ENCODE data around the gene SMAD4. TPM values are rescaled to one million over a fixed set of nuclear protein-coding genes. Genes with fewer than 3 reads are reported as not detected.

The SMAD4 gene
- total RNA-seq, 1 experiment from 2014 or later: 60.7 TPM

- CTCF ChIA-PET: interaction anchor here (0.6 kb wide), 1 partner anchor 63 kb away, joined by 11 read pairs; the partner anchor contains the start of gene ELAC1
- H3F3A ChIP-seq (ENCODE audit: insufficient read depth, low read depth): peaks cover 8% of the 10 kb centered on the region; the same call in 1 of the 2 replicates
- TF ChIP-seq CTCF (conservative IDR thresholded peaks at IDR 0.05) (no peak), EZH2 (IDR thresholded peaks at IDR 0.05; ENCODE audit: low read depth) (no peak)
- no TSS peak for BruUV-seq (replicated peaks)
- POLR2A ChIA-PET (ENCODE audit: unreplicated experiment): interaction anchor here (0.6 to 1.3 kb wide), 4 partner anchors 62 to 152 kb away, joined by 3 to 13 read pairs (median 4); partner anchors contain the start of genes ELAC1 and ME2
- peaks cover 48% of the 10 kb centered on the region for H4K20me1 ChIP-seq (ENCODE audit: insufficient read depth)
- peaks cover 67% of the 10 kb centered on the region for H3K79me2 ChIP-seq (ENCODE audit: low read depth)
- no peaks in the 10 kb centered on the region for H3K9me3 ChIP-seq (ENCODE audit: insufficient read depth, low read depth)
- peak overlapping the region; percentile 80 for H3K4me3 ChIP-seq
- DNase-seq: peak; percentile 59 to 72
- peak overlapping the region; percentile 61; the same call in 1 of the 2 replicates for H2AFZ ChIP-seq
- H3K36me3 ChIP-seq (ENCODE audit: low read depth): 0 out of 2 replicates have a peak, but pooled peaks cover 7% of the 10 kb centered on the region
- intact Hi-C loops (cut with micrococcal nuclease; ENCODE audit: unreplicated experiment): loop anchor here (5.0 kb wide), 1 partner anchor 153 kb away; the partner anchor contains the start of gene ME2
- H3K27ac ChIP-seq: peak overlapping the region; percentile 67
- peaks cover 33% of the 10 kb centered on the region for H3K4me1 ChIP-seq (replicated peaks; ENCODE audit: insufficient read depth)
- H3K9me2 ChIP-seq (ENCODE audit: insufficient read depth): no peaks in the 10 kb centered on the region
- no peaks in the 10 kb centered on the region for H3K27me3 ChIP-seq (ENCODE audit: insufficient read depth, low read depth)
- H3K4me2 ChIP-seq: peak overlapping the region; percentile 94
Measured at GRCh38 chr18:51030537-51031258, 685 bp downstream of the SMAD4 start.

DNA sequence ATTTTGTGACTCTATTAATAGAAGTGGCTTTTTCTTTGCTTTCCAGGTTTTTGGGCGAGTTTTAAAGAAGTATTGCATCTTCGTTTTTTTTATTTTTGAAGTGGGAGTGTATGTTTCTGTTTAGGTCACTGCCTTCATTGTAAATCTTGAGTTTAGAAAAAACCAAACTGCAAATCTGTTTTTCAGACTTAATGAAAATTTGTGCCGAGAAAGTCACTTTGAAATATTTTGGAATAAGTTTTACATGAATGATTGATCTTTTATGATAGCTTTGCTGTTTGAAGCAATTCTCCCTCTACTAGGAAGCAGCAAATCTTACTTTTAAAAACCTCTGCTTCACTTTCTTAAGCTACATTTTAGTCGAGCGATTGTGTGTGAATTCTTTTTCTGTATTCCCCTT lies 2.2 kb downstream of the SMAD4 start:
- no peak for TF ChIP-seq CTCF (conservative IDR thresholded peaks at IDR 0.05)
- TF ChIP-seq EZH2 (IDR thresholded peaks at IDR 0.05; ENCODE audit: low read depth): no peak
- no TSS peak for BruUV-seq (replicated peaks)
- Histone ChIP-seq H2AFZ (no peak overlapping the region), H3F3A (ENCODE audit: insufficient read depth, low read depth) (peaks cover 8% of the 10 kb centered on the region; the same call in 1 of the 2 replicates), H3K4me1 (replicated peaks; ENCODE audit: insufficient read depth) (peaks cover 33% of the 10 kb centered on the region), H3K9me2 (ENCODE audit: insufficient read depth) (no peaks in the 10 kb centered on the region), H3K4me3 (peak overlapping the region; percentile 80; the same call in 1 of the 2 replicates), H3K9me3 (ENCODE audit: insufficient read depth, low read depth) (no peaks in the 10 kb centered on the region), H3K27me3 (ENCODE audit: insufficient read depth, low read depth) (no peaks in the 10 kb centered on the region), H3K36me3 (ENCODE audit: low read depth) (0 out of 2 replicates have a peak, but pooled peaks cover 7% of the 10 kb centered on the region), H4K20me1 (ENCODE audit: insufficient read depth) (peaks cover 63% of the 10 kb centered on the region), H3K79me2 (ENCODE audit: low read depth) (peaks cover 82% of the 10 kb centered on the region), H3K27ac (no peak overlapping the region), H3K4me2 (peak overlapping the region; percentile 94)
- intact Hi-C loops (cut with micrococcal nuclease; ENCODE audit: unreplicated experiment): loop anchor here (5.0 kb wide), 1 partner anchor 155 kb away; the partner anchor contains the start of gene ME2
- POLR2A ChIA-PET (ENCODE audit: unreplicated experiment): no interaction called here
- DNase-seq: no peak
- CTCF ChIA-PET: no interaction called here

GRCh38 chr18:51037230-51037629 lies 7.2 kb downstream of the SMAD4 start:
- H3K4me2 ChIP-seq: no peak overlapping the region
- H3K9me2 ChIP-seq (ENCODE audit: insufficient read depth): no peaks in the 10 kb centered on the region
- 0 out of 2 replicates have a peak, but pooled peaks cover 7% of the 10 kb centered on the region for H3K36me3 ChIP-seq (ENCODE audit: low read depth)
- BruUV-seq (replicated peaks): no TSS peak
- no peak for DNase-seq
- ChIA-PET CTCF (interaction anchor here (0.6 kb wide), 1 partner anchor 98 kb away, joined by 3 read pairs; no protein-coding TSS in a partner anchor), POLR2A (ENCODE audit: unreplicated experiment) (no interaction called here)
- no peak overlapping the region for H3K4me3 ChIP-seq
- peaks cover 96% of the 10 kb centered on the region for H3K79me2 ChIP-seq (ENCODE audit: low read depth)
- H2AFZ ChIP-seq: no peak overlapping the region
- H3F3A ChIP-seq (ENCODE audit: insufficient read depth, low read depth): no peaks in the 10 kb centered on the region
- no peaks in the 10 kb centered on the region for H3K9me3 ChIP-seq (ENCODE audit: insufficient read depth, low read depth)
- intact Hi-C loops (cut with micrococcal nuclease; ENCODE audit: unreplicated experiment): no loop called here
- H3K4me1 ChIP-seq (replicated peaks; ENCODE audit: insufficient read depth): 0 out of 2 replicates have a peak, but pooled peaks cover 6% of the 10 kb centered on the region
- H3K27me3 ChIP-seq (ENCODE audit: insufficient read depth, low read depth): no peaks in the 10 kb centered on the region
- H3K27ac ChIP-seq: no peak overlapping the region
- peaks cover 86% of the 10 kb centered on the region for H4K20me1 ChIP-seq (ENCODE audit: insufficient read depth)
- TF ChIP-seq EZH2 (IDR thresholded peaks at IDR 0.05; ENCODE audit: low read depth): no peak
- TF ChIP-seq CTCF (conservative IDR thresholded peaks at IDR 0.05): no peak
